NT2/D1 (cell line): ENCODE data around the gene CNP.

Experiments used
- YY1 ChIP-seq: IDR thresholded peaks from 2 replicates; pipeline ENCODE4 v1.6.1; 2011; ENCODE audit not compliant: insufficient read length, insufficient read depth
- ZNF274 ChIP-seq: IDR thresholded peaks from 2 replicates; pipeline ENCODE4 v1.6.1; 2011; ENCODE audit warnings: mild to moderate bottlenecking, low read depth, low read length

DNA sequence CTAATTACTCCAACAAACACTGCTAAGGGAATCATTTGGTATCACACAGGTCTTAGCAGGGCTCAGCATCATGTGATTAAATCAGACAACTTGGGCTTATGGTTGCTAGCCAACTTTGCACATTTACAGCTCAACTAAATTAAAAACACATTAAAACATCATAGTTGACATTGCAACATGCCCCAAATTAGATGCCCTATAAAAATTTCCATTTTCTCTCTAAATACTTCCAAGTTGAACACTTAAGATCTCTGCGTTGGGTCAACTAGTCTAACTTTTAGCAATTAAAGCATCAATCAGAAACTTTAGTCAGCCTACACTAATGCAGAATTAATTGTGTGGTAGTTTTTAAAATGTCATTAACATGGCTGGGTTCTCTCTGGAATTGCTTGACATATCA, 38.6 kb downstream of the CNP start:
- no peak for TF ChIP-seq YY1
- no peak for TF ChIP-seq ZNF274
